Measurements from ENCODE around the gene CXCR5. TPM values are rescaled to one million over a fixed set of nuclear protein-coding genes. Genes with fewer than 3 reads are reported as not detected.

Gene CXCR5
- polyA plus RNA-seq, 1 donor (not counting 4 experiments of a cell fraction or from before 2014, with no cell fraction given), result not detected

DNA sequence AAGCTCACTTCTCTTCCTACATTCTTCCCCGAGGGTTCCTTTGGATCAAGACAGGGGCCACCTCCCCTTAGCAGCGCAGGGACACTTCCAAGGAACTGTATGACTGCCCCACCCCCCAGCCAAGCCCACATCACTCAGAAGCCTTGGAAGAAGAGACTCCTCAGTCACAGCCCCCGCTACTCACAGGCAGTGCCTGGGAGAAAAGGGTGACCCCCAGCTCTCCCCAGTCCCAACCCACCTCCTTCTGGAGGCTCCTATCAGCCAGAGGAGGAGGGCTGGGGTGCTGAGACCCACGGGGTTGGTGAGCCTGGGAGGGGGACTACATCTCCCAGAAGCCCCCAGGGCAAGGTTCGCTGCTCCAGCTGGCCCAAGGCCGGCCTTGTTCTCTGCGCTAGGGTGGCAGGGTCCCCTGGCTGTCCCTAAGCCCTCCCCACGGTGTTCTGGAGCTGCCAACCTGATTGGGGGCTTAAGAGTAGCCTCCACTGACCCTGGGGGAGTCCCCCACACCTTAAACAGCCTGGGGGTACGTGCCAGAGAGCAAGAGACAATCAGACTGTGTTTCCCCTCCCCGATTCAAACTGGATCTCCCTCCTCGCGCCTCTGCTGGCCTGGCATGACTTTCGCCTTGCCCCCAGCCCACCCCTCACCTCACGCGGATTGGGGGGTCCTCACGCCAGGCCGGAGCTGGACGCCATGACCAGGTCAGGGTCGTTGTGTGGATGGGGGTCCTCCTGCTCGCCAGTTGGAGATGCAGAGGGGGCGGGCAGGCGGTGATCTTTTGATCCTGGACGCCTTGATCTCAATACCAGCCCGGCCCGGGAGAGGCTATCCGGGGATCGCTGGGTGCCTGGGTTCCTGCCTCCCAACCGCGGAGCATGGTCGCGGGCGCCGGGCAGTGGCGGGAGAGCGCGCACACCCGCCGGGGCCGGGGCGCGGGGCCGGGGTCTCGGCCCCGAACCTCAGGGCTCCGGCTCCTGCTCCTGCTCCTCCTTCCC lies 41.2 kb downstream of the CXCR5 start:
- FAIRE-seq, result no peak
- H4K20me1 ChIP-seq (ENCODE audit: control insufficient read depth, extremely low read depth, insufficient read depth, low read length), result peaks cover 8% of the 10 kb centered on the region
- peaks cover 50% of the 10 kb centered on the region for H3K79me2 ChIP-seq (ENCODE audit: control insufficient read depth, insufficient read depth, low read length)
- H3K27ac ChIP-seq (ENCODE audit: control insufficient read depth, insufficient read depth, low read length), result peak overlapping the region; percentile 86
- peaks cover 39% of the 10 kb centered on the region for H3K4me1 ChIP-seq (ENCODE audit: control insufficient read depth, extremely low read depth, insufficient read depth, low read length)
- peak overlapping the region; percentile 83 for H3K4me2 ChIP-seq (ENCODE audit: control insufficient read depth, extremely low read depth, insufficient read depth, low read depth, low read length)
- peaks cover 3 to 16% of the 10 kb centered on the region in 2 experiments for H3K36me3 ChIP-seq (ENCODE audit: control insufficient read depth in 2 of 2, extremely low read depth in 1 of 2, insufficient read depth in 2 of 2, low read length in 2 of 2)
- no peak for DNase-seq (ENCODE audit: low read depth, low spot score)
- no peaks in the 10 kb centered on the region for H3K27me3 ChIP-seq (ENCODE audit: control insufficient read depth, extremely low read depth, insufficient read depth, low read length)
- no peaks in the 10 kb centered on the region for H3K9me3 ChIP-seq (ENCODE audit: control insufficient read depth, low read depth, low read length)
- no peak for TF ChIP-seq EZH2 (IDR thresholded peaks at IDR 0.05; ENCODE audit: low read length)
- TF ChIP-seq, protein P1, sequence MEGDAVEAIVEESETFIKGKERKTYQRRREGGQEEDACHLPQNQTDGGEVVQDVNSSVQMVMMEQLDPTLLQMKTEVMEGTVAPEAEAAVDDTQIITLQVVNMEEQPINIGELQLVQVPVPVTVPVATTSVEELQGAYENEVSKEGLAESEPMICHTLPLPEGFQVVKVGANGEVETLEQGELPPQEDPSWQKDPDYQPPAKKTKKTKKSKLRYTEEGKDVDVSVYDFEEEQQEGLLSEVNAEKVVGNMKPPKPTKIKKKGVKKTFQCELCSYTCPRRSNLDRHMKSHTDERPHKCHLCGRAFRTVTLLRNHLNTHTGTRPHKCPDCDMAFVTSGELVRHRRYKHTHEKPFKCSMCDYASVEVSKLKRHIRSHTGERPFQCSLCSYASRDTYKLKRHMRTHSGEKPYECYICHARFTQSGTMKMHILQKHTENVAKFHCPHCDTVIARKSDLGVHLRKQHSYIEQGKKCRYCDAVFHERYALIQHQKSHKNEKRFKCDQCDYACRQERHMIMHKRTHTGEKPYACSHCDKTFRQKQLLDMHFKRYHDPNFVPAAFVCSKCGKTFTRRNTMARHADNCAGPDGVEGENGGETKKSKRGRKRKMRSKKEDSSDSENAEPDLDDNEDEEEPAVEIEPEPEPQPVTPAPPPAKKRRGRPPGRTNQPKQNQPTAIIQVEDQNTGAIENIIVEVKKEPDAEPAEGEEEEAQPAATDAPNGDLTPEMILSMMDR (optimal IDR thresholded peaks at IDR 0.05 in 1 of 3, IDR thresholded peaks at IDR 0.05 in 1 of 3, conservative IDR thresholded peaks at IDR 0.05 in 1 of 3; ENCODE audit: extremely low read depth in 1 of 3, insufficient read depth in 2 of 3, low read length in 3 of 3), result no peak
- H3K9me1 ChIP-seq (ENCODE audit: control insufficient read depth, extremely low read depth, insufficient read depth, low read length), result no peaks in the 10 kb centered on the region
- H3K4me3 ChIP-seq (ENCODE audit: control insufficient read depth in 2 of 3, extremely low read depth in 1 of 3, insufficient read depth in 2 of 3, low read depth in 1 of 3, low read length in 3 of 3), result peak overlapping the region; percentile 75 to 95 (median 92)
- dilution Hi-C loops (cut with MboI; ENCODE audit: extremely low pct_ligation_motif_present, low sequenced_read_pairs), result no loop called here
- no peak overlapping the region for H2AFZ ChIP-seq (ENCODE audit: control insufficient read depth, low read length)
- H3K9ac ChIP-seq (ENCODE audit: control insufficient read depth, extremely low read depth, insufficient read depth, low read length), result peak overlapping the region; percentile 97

DNA sequence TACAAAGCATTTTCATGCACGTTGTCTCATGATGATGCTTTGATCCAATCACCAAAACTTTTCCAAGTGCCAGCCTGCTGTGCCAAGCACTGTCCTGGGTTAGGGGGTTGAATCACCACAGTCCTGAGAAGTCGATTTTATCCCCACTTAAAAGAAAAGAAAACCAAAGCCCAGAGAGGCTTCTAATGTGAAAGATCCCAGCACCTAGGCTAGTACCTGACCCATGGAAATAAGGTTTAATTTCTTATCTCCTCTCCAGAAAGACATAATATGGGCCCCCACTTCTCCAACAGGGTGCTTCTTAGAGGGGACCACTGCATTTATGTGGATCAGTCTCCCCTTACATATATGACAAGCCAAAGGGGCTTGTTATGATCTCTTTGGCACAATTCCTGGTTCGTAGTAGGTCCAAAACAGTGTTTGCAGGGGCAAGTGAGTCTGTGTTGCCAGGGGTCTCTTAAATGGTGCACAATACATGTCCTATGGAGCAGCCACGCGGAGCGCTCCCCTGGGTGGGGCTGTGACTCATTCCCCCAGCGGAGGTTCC lies 43.9 kb downstream of the CXCR5 start:
- Histone ChIP-seq H3K9ac (ENCODE audit: control insufficient read depth, extremely low read depth, insufficient read depth, low read length) (peak overlapping the region; percentile 86), H3K9me3 (ENCODE audit: control insufficient read depth, low read depth, low read length) (no peaks in the 10 kb centered on the region), H2AFZ (ENCODE audit: control insufficient read depth, low read length) (peak overlapping the region; percentile 46), H3K27me3 (ENCODE audit: control insufficient read depth, extremely low read depth, insufficient read depth, low read length) (no peaks in the 10 kb centered on the region), H3K36me3 (ENCODE audit: control insufficient read depth in 2 of 2, extremely low read depth in 1 of 2, insufficient read depth in 2 of 2, low read length in 2 of 2) (peaks cover 3 to 15% of the 10 kb centered on the region in 2 experiments), H3K9me1 (ENCODE audit: control insufficient read depth, extremely low read depth, insufficient read depth, low read length) (no peaks in the 10 kb centered on the region), H3K27ac (ENCODE audit: control insufficient read depth, insufficient read depth, low read length) (peak overlapping the region; percentile 97), H4K20me1 (ENCODE audit: control insufficient read depth, extremely low read depth, insufficient read depth, low read length) (peaks cover 8% of the 10 kb centered on the region), H3K4me2 (ENCODE audit: control insufficient read depth, extremely low read depth, insufficient read depth, low read depth, low read length) (peak overlapping the region; percentile 74), H3K79me2 (ENCODE audit: control insufficient read depth, insufficient read depth, low read length) (peaks cover 28% of the 10 kb centered on the region), H3K4me3 (ENCODE audit: control insufficient read depth in 2 of 3, extremely low read depth in 1 of 3, insufficient read depth in 2 of 3, low read depth in 1 of 3, low read length in 3 of 3) (peak overlapping the region; percentile 54 to 84 (median 77)), H3K4me1 (ENCODE audit: control insufficient read depth, extremely low read depth, insufficient read depth, low read length) (peaks cover 28% of the 10 kb centered on the region)
- dilution Hi-C loops (cut with MboI; ENCODE audit: extremely low pct_ligation_motif_present, low sequenced_read_pairs), result no loop called here
- FAIRE-seq (no peak), DNase-seq (ENCODE audit: low read depth, low spot score) (no peak)
- TF ChIP-seq EZH2 (IDR thresholded peaks at IDR 0.05; ENCODE audit: low read length), result no peak
- TF ChIP-seq, protein P1 (optimal IDR thresholded peaks at IDR 0.05 in 1 of 3, IDR thresholded peaks at IDR 0.05 in 1 of 3, conservative IDR thresholded peaks at IDR 0.05 in 1 of 3; ENCODE audit: extremely low read depth in 1 of 3, insufficient read depth in 2 of 3, low read length in 3 of 3), result no peak

Data from keratinocyte (primary cell).